Measurements from ENCODE around the gene DCAF5. TPM values are rescaled to one million over a fixed set of nuclear protein-coding genes. Genes with fewer than 3 reads are reported as not detected.

Gene DCAF5
- total RNA-seq, 6 donors from 2014 or later, result 37.7 to 78.6 (median 49.0) TPM

DNA sequence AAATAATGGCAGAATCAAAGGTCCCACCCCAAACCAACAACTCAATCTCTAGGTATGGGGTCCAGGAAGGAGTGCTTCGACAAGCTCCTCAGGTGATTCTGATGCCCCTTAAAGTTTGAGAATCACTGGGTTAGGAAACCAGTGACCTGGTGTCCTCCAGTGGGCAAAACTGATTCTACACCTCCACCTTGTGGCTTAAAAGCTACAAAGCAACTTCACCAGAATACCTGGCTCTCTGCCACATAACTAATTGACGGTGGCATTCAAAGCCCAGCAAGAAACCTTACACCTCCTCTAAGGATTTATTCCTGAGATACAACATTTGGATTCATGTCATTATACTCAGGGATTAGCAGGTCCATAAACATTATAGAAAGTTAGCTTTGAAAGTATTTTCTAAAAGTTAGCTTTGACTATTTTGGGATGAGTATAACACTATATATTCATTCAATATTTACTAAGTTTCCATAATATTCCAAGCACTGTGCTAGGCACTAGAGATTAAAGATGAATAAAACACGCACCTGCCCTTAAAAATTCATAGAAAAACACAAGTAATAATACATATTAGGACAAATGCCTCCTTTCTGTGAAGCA lies 45.4 kb downstream of the DCAF5 start:
- WGBS, 2 donors, result 36 to 41% methylated on average over 3 of the region's 3 CpGs
- Histone ChIP-seq H3K27me3 (no peaks in the 10 kb centered on the region), H3K36me3 (peaks cover 0 to 57% (median 3%) of the 10 kb centered on the region in 4 donors), H3K4me3 (no peak overlapping the region), H3K27ac (no peak overlapping the region), H3K4me1 (peaks cover 0 to 3% (median 0%) of the 10 kb centered on the region in 4 donors), H3K9me3 (no peaks in the 10 kb centered on the region)
- DNase-seq (no peak), ATAC-seq (ENCODE audit: low FRiP score in 2 of 2) (peak; percentile 62 to 79)
- TF ChIP-seq POLR2AphosphoS5 (IDR thresholded peaks at IDR 0.05), result no peak
- TF ChIP-seq, protein P1, sequence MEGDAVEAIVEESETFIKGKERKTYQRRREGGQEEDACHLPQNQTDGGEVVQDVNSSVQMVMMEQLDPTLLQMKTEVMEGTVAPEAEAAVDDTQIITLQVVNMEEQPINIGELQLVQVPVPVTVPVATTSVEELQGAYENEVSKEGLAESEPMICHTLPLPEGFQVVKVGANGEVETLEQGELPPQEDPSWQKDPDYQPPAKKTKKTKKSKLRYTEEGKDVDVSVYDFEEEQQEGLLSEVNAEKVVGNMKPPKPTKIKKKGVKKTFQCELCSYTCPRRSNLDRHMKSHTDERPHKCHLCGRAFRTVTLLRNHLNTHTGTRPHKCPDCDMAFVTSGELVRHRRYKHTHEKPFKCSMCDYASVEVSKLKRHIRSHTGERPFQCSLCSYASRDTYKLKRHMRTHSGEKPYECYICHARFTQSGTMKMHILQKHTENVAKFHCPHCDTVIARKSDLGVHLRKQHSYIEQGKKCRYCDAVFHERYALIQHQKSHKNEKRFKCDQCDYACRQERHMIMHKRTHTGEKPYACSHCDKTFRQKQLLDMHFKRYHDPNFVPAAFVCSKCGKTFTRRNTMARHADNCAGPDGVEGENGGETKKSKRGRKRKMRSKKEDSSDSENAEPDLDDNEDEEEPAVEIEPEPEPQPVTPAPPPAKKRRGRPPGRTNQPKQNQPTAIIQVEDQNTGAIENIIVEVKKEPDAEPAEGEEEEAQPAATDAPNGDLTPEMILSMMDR (IDR thresholded peaks at IDR 0.05), result peak; percentile 46 to 82 (median 68)

DNA sequence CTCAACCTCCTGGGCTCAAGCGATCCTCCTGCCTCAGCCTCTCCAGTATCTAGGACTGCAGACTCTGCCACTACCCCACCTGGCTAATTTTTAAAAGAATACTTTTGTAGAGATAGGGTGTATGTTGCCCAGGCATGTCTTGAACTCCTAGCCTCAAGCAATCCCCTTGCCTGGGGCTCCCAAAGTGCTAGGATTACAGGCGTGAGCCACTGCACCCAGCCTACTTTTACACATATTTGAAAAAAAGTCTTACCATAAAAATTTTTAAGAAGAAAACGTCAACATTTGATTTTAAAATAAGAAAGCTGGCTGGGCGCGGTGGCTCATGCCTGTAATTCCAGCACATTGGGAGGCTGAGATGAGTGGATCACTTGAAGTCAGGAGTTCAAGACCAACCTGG lies 46.5 kb downstream of the DCAF5 start:
- Histone ChIP-seq H3K27me3 (no peaks in the 10 kb centered on the region), H3K36me3 (peaks cover 0 to 50% (median 3%) of the 10 kb centered on the region in 4 donors), H3K4me1 (peaks cover 0 to 7% (median 3%) of the 10 kb centered on the region in 4 donors), H3K9me3 (no peaks in the 10 kb centered on the region), H3K27ac (no peak overlapping the region), H3K4me3 (no peak overlapping the region)
- DNase-seq (no peak), ATAC-seq (ENCODE audit: low FRiP score in 2 of 2) (no peak)
- no peak for TF ChIP-seq POLR2A (IDR thresholded peaks at IDR 0.05)
- no peak for TF ChIP-seq EP300 (IDR thresholded peaks at IDR 0.05)
- no peak for TF ChIP-seq POLR2AphosphoS5 (IDR thresholded peaks at IDR 0.05)
- TF ChIP-seq, protein P1 (IDR thresholded peaks at IDR 0.05), result no peak
- 93 to 97% methylated on average over 5 of the region's 5 CpGs for WGBS, 2 donors

DNA sequence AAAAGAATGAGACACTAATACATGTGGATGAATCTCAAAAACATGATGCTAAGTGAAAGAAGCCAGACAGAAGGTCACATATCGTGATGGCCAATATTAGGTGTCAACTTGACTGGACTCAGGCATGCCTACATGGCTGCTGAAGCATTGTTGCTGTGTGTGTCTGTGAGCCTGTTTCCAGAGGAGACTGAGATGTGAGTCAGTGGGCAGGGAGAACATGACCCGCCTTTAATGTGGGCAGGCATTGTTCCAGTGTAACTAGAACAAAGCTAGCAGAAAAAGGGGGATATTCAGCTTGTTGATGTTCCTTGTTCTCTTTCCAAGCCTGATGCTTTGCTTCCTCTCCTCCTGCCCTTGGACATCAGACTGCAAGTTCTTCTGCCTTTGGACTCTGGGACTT lies 47.6 kb downstream of the DCAF5 start:
- no peaks in the 10 kb centered on the region for H3K27me3 ChIP-seq
- peaks cover 0 to 10% (median 7%) of the 10 kb centered on the region in 4 donors for H3K4me1 ChIP-seq
- DNase-seq (no peak), ATAC-seq (ENCODE audit: low FRiP score in 2 of 2) (peak in 1 of 2 donors; percentile 47)
- H3K9me3 ChIP-seq, result no peaks in the 10 kb centered on the region
- no peak overlapping the region for H3K27ac ChIP-seq
- 94 to 98% methylated on average over 2 of the region's 2 CpGs for WGBS, 2 donors
- TF ChIP-seq POLR2AphosphoS5 (IDR thresholded peaks at IDR 0.05) (no peak), EP300 (IDR thresholded peaks at IDR 0.05) (no peak), POLR2A (IDR thresholded peaks at IDR 0.05) (no peak)
- TF ChIP-seq, protein P1 (IDR thresholded peaks at IDR 0.05), result no peak
- no peak overlapping the region for H3K4me3 ChIP-seq
- peaks cover 0 to 43% (median 3%) of the 10 kb centered on the region in 4 donors for H3K36me3 ChIP-seq

DNA sequence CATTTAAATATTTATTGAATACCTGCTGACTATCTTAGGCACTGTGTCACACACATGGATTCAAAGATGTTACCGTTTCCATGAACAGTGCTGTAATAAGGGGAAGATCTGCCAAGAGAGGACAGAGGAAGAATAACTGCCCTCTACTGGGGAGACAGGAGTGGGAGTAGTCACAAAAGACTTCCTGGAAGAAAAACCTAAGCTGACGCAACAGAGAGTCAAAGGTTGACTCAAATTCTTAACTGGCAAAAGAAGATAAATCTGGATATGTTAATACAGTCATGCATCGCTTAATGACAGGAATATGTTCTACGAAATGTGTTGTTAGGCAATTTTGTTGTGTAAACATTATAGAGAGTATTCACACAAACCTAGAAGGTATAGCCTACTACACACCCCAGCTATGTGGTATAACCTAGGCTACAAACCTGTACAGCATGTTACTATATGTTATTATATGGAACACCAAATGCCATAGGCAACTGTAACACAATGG lies 51.5 kb downstream of the DCAF5 start:
- ATAC-seq (ENCODE audit: low FRiP score in 2 of 2), result peak; percentile 76 to 89

More for the DNA sequence above, 51.5 kb downstream of the DCAF5 start:
- no peaks in the 10 kb centered on the region for H3K27me3 ChIP-seq
- H3K4me1 ChIP-seq, result peaks cover 0 to 14% (median 5%) of the 10 kb centered on the region in 4 donors
- H3K4me3 ChIP-seq, result no peak overlapping the region
- H3K36me3 ChIP-seq, result peaks cover 0 to 13% (median 3%) of the 10 kb centered on the region in 4 donors
- 35 to 40% methylated on average over 4 of the region's 4 CpGs for WGBS, 2 donors
- DNase-seq, result no peak
- no peaks in the 10 kb centered on the region for H3K9me3 ChIP-seq
- peak overlapping the region in 1 of 4 donors; percentile 18 for H3K27ac ChIP-seq
- TF ChIP-seq POLR2A (IDR thresholded peaks at IDR 0.05) (no peak), EP300 (IDR thresholded peaks at IDR 0.05) (peak in 1 of 4 donors; percentile 13), POLR2AphosphoS5 (IDR thresholded peaks at IDR 0.05) (peak in 1 of 2 donors; percentile 59)
- TF ChIP-seq, protein P1 (IDR thresholded peaks at IDR 0.05), result peak; percentile 42 to 66 (median 56)
